GM18499 (cell line): ENCODE data around the gene AKR1C8.
"Not testable (repeated sequence)": the region's sequence is repeated elsewhere in the genome, so short reads cannot be mapped to it uniquely, and the experiment has no call there.

Experiments
- ATAC-seq: cut with Tn5 transposase; IDR thresholded peaks from one replicate; pipeline ENCODE4 v1.9.1; 2021; ENCODE audit warnings: moderate number of reproducible peaks; ENCODE audit not compliant: insufficient read depth, unreplicated experiment

The AKR1C8 gene

GRCh38 chr10:5175581-5175980 is 9.4 kb downstream of the AKR1C8 start:
- not testable (repeated sequence) for ATAC-seq

- ATAC-seq, result no peak
Measured at GRCh38 chr10:5168897-5169420, 16.0 kb downstream of the AKR1C8 start.

GRCh38 chr10:5165738-5166137 is 19.2 kb downstream of the AKR1C8 start:
- no peak for ATAC-seq

DNA sequence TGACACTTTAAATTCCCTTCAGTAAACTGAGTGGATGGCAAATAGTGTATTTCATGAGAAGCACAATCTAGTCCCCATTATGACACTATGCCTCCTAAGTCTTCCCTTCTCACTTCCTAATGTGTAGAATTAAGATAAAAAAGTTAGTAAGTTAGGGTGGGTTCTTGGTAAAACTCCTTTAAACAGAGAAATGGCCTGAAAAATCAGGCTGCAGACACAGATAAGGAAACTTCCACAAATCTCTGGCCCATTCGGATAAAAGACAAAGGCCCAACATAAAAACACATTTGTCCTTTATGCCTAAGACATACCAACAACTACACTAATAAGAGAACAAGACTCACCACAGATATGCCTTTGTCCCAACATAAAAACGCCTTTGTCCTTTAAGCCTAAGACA is 21.5 kb downstream of the AKR1C8 start:
- no peak for ATAC-seq

DNA sequence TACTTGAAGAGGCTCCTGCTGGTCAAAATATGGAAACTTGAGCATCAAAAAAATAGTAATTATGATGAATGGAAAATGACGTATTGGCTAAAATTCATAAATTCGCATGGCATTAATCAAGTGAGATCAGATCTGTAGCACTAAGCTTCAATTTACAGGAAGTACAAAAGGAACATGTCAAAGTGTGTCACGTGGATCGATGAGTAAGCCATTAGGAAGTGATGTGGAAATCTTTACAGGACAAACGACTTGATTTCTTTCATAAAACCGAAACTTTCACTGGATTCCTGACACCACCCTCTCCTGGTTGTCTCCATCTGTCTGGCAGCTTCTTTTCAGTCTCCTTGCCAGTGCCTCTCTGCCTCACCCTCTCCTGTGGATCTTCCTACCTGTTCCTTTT is 25.8 kb downstream of the AKR1C8 start:
- no peak for ATAC-seq

DNA sequence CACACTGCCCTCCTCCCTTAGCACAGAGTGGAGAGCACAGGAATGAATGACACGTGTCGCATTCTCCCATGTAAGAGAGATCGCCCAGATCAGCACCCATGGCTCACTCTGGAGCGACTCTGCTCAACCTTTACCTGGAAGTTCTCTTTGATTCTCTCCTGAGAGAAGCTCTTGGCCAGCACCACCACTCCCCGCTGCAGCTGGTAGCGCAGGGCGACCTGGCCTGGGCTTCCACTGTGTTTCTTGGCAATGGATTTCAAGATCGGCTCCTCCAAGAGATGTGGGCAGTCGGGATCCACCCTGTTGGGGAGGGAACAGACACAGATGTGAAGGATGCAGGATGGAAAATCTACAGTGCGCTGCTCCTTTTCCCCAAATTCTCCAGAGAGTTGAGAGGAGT is 27.4 kb downstream of the AKR1C8 start:
- no peak for ATAC-seq

- ATAC-seq, result no peak
Measured at GRCh38 chr10:5155951-5156350, 29.0 kb downstream of the AKR1C8 start.

DNA sequence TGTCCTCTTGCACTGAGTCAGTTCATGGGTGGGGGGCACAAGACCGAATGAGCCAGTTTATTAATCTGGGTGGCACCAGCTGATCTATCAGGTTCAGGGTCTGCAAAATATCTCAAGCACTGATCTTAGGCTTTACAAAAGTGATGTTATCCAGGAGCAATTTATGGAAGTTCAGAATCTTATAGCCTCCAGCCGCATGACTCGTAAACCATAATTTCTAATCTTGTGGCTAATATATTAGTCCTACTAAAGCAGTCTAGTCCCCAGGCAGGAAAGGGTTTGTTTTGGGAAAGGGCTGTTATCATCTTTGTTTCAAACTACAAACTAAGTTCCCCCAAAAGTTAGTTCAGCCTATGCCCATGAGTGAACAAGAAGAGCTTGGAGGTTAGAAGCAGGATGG is 33.9 kb downstream of the AKR1C8 start:
- no peak for ATAC-seq

DNA sequence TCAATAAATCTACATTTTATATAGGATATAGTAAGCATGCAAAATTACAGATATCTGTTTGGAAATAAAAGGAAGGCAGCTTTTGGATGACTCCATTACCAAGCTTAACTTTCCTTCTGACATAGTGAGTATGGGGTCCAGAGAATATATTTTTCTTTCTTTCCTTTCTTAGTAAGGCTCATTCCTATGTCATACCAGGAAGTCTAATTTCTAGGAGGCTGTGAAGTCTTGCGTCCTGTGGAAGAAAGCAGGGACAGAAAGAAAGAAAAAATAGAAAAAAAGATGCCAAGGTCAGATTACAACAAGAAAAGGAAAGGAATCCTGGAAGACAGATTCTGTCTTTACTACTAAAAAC is 36.3 kb downstream of the AKR1C8 start:
- no peak for ATAC-seq

DNA sequence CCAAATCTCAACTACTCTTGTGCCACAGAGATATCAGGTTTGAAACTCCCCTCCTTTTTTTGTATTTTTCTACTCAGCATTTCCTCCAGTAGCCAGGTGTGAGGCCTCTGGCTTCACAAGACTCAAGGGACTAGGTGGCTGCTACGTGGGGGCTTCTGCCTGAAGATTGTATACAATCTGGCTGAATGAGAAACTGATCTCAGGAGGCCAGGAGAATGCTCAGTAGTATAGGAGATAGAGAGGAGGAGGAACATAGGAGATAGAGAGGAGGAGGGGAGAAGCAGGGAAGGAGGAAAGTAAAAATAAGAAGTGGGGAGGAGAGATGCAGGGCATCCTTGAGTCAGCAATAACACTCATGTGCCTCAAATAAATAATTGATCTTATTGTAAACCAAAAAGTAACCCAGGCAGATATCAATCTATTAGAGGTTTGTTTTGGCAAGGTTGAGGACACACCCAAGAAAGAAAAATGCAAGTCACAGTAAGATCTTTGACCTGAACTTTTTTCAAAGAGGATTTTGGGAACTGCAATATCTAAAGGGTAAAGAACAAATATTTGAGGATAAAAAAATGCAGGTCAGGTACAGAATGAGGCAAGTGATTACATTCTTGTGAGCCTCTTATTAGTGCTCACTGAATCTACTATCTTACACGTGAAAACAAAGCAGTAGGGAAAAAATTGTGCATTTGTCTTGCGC is 36.8 kb downstream of the AKR1C8 start:
- no peak for ATAC-seq

GRCh38 chr10:5147255-5147980 is 37.5 kb downstream of the AKR1C8 start:
- ATAC-seq, result no peak

DNA sequence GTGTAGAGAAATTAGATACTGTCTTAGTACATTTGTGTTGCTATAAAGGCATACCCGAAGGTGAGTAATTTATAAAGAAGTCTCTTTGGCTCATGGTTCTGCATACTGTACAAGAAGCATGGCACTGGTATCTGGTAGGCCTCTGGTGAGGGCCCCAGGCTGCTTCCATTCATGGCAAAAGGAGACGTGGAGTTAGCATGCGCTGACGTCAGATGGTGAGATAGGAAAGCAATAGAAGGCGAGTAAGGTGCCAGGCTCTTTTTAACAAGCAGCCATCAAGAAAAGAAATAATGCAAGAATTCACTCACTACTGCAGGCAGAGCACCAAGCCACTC is 38.1 kb downstream of the AKR1C8 start:
- ATAC-seq, result no peak

GRCh38 chr10:5143137-5143536 is 41.8 kb downstream of the AKR1C8 start:
- ATAC-seq, result no peak

GRCh38 chr10:5142199-5142598 is 42.8 kb downstream of the AKR1C8 start:
- no peak for ATAC-seq

GRCh38 chr10:5137699-5138098 is 47.3 kb downstream of the AKR1C8 start:
- not testable (repeated sequence) for ATAC-seq

GRCh38 chr10:5136468-5137087 is 48.4 kb downstream of the AKR1C8 start:
- no peak for ATAC-seq

DNA sequence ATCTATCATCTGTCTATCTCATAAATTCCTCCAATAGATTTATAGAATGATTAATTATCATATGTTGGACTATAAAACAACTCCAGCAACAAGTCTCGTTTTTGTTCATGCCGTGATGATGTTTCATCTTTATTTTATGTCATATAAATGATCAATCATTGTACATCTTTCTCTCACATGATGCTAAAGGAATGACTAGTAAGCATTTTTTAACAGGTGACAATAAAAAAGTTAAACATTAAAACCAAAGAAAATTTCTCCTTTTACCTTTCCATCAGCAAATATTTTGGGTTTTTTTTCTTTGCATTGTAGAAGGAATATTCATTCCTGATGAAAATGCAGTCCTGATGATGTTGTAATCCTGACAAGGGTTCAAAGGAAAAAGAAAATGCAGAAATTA is 49.4 kb downstream of the AKR1C8 start:
- no peak for ATAC-seq

GRCh38 chr10:5125315-5126044 is 59.5 kb downstream of the AKR1C8 start:
- ATAC-seq, result no peak

DNA sequence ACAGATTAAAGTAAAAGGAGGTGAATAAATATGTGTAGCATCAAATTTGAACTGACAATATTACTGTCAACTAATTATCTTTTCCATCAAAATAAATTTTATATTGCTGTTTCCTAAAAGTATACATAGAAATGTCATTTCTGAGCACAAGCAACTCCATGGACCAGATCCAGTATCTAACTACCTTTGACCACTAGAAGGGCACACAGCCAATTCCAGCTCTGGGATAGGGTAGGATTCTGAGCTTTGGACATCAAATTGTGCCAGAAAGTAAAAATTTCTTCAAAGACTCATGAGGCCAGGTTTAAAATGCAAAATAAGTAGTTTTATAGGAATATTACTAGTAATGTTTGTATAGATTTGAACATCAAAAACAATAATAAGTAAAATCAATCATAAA is 61.1 kb downstream of the AKR1C8 start:
- ATAC-seq, result no peak

DNA sequence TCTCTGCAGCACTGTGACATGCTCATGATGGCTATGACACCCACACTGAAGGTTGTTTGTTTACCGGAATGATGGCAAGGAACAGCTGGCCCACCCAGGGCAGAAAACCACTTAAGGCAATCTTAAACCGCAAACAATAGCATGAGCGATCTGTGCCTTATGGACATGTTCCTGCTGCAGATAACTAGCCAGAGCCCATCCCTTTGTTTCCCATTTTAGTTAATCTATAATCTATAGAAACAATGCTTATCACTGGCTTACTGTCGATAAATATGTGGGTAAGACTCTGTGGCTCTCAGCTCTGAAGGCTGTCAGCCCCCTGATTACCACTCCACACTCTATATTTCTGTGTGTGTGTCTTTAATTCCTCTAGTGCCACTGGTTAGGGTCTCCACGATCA is 65.0 kb downstream of the AKR1C8 start:
- not testable (repeated sequence) for ATAC-seq

- no peak for ATAC-seq
Measured at GRCh38 chr10:5117026-5117425, 67.9 kb downstream of the AKR1C8 start.
